ACC112 (cell line): ENCODE data around the gene GFRA1.

Experiments used
- H2AFZ ChIP-seq: fragments of 200-600 bp; sonication (generic); one replicate; pipeline ENCODE4 v1.6.0; 2017; ENCODE audit warnings: antibody characterized with exemption, low read length; ENCODE audit not compliant: unreplicated experiment
- H3K27ac ChIP-seq: fragments of 200-600 bp; sonication (generic); 2 replicates; pipeline ENCODE4 v1.5.1; 2014; ENCODE audit warnings: low read depth, mild to moderate bottlenecking, antibody characterized with exemption, low read length, moderate library complexity
- H3K27me3 ChIP-seq: fragments of 200-600 bp; sonication (generic); 2 replicates; pipeline ENCODE4 v1.6.1; 2014; ENCODE audit warnings: mild to moderate bottlenecking, antibody characterized with exemption, low read length, moderate library complexity, mixed read lengths; ENCODE audit not compliant: insufficient read depth
- H3K36me3 ChIP-seq: fragments of 200-600 bp; sonication (generic); 2 replicates; pipeline ENCODE4 v1.6.1; 2016; ENCODE audit warnings: mild to moderate bottlenecking, antibody characterized with exemption, low read length, moderate library complexity, mixed read lengths; ENCODE audit not compliant: insufficient read depth
- H3K4me1 ChIP-seq: fragments of 200-600 bp; sonication (generic); one replicate; pipeline ENCODE4 v1.6.1; 2016; ENCODE audit warnings: low read length, mixed read lengths; ENCODE audit not compliant: insufficient read depth, unreplicated experiment, control insufficient read depth
- H3K4me3 ChIP-seq: fragments of 200-600 bp; sonication (generic); 2 replicates; pipeline ENCODE4 v1.5.1; 2014; ENCODE audit warnings: mild to moderate bottlenecking, low read depth, low read length
- H3K79me2 ChIP-seq: fragments of 200-600 bp; sonication (generic); one replicate; pipeline ENCODE4 v1.6.0; 2016; ENCODE audit warnings: low read length; ENCODE audit not compliant: control insufficient read depth, unreplicated experiment, insufficient read depth

Gene GFRA1

DNA sequence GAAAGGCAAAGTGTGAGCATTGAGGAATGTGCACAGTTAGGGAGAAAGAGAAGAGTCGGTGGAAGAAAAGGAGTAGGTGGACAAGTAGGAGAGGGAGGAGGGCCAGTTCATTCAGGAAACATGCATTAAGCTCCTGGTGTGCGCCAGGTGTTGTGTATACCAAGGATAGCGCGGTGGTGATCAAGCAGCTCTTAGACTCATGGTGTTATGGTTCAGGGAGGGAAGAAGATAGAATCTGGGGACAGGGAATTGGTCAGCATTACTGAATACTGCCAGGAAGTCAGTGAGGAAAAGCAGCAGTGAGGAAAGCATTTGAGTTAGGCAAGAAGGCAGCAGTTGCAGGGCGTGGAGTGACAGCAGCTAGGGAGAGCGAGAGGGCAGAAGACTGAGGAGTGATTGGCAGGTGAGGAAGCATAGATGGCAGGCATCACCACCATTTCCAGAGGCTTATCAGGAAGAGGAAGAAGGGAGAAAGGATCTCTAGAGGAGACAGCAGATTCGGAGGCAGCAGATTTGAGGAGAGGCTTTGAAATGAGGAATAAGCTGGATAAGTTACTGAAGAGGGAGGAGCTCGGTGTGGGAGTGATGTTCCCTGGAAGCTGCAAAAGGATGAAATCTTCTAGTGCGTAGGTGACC lies 265.6 kb downstream of the GFRA1 start:
- Histone ChIP-seq H3K4me1 (no peaks in the 10 kb centered on the region), H3K27ac (no peak overlapping the region), H2AFZ (no peak overlapping the region), H3K79me2 (no peaks in the 10 kb centered on the region), H3K27me3 (peaks cover 13% of the 10 kb centered on the region; the same call in 1 of the 2 replicates), H3K36me3 (no peaks in the 10 kb centered on the region), H3K4me3 (no peak overlapping the region)
